SK-N-SH treated with all-trans-retinoic acid at 6 μM for 48 hours (cell line): ENCODE results near the gene TXN2.
"Not testable (repeated sequence)": the region's sequence is repeated elsewhere in the genome, so short reads cannot be mapped to it uniquely, and the experiment has no call there.

Source experiments
- ATAC-seq: fragments of 200-7000 bp; cut with Tn5 transposase; 3 replicates; pipeline ENCODE4 v1.9.1; 2020; ENCODE audit warnings: mild to moderate bottlenecking, moderate library complexity
- CREB5 ChIP-seq: fragments of 250-450 bp; sonication (Bioruptor Pico); IDR thresholded peaks from 2 replicates; pipeline ENCODE4 v1.5.1; 2020; ENCODE audit warnings: low read depth, mild to moderate bottlenecking, moderate library complexity
- CSDC2 ChIP-seq: fragments of 250-450 bp; sonication (Bioruptor Pico); IDR thresholded peaks from 2 replicates; pipeline ENCODE4 v1.5.0; 2020; ENCODE audit warnings: mild to moderate bottlenecking, moderate library complexity
- GLIS3 ChIP-seq: fragments of 250-450 bp; sonication (Bioruptor Pico); IDR thresholded peaks from 2 replicates; pipeline ENCODE4 v1.5.0; 2020; ENCODE audit warnings: mild to moderate bottlenecking, moderate library complexity
- OSR1 ChIP-seq: fragments of 250-450 bp; sonication (Bioruptor Pico); IDR thresholded peaks from 2 replicates; pipeline ENCODE4 v1.8.0; 2022; ENCODE audit warnings: moderate library complexity, mild to moderate bottlenecking, inconsistent platforms
- POU6F1 ChIP-seq: fragments of 250-450 bp; sonication (Bioruptor Pico); IDR thresholded peaks from 2 replicates; pipeline ENCODE4 v1.8.0; 2021; ENCODE audit warnings: low read depth, mild to moderate bottlenecking, moderate library complexity, borderline replicate concordance
- PPARA ChIP-seq: fragments of 250-450 bp; sonication (Bioruptor Pico); IDR thresholded peaks from 2 replicates; pipeline ENCODE4 v1.5.0; 2020; ENCODE audit warnings: mild to moderate bottlenecking, borderline replicate concordance
- RARB ChIP-seq: fragments of 250-450 bp; sonication (Bioruptor Pico); IDR thresholded peaks from 2 replicates; pipeline ENCODE4 v1.8.0; 2021; ENCODE audit warnings: mild to moderate bottlenecking, moderate library complexity
- TOX ChIP-seq: fragments of 250-450 bp; sonication (Bioruptor Pico); IDR thresholded peaks from 2 replicates; pipeline ENCODE4 v1.8.0; 2021; ENCODE audit warnings: mild to moderate bottlenecking, moderate library complexity, borderline replicate concordance
- ZC3H10 ChIP-seq: fragments of 250-450 bp; sonication (Bioruptor Pico); IDR thresholded peaks from 2 replicates; pipeline ENCODE4 v1.5.1; 2021; ENCODE audit warnings: mild to moderate bottlenecking, moderate library complexity
- ZFP30 ChIP-seq: fragments of 450-650 bp; formaldehyde crosslinking; IDR thresholded peaks from 2 replicates; pipeline ENCODE4 v1.5.0; 2022; ENCODE audit warnings: mild to moderate bottlenecking, moderate library complexity
- ZNF565 ChIP-seq: fragments of 450-650 bp; formaldehyde crosslinking; conservative IDR thresholded peaks from 2 replicates; pipeline ENCODE4 v1.5.0; 2020; ENCODE audit warnings: low read depth, mild to moderate bottlenecking, moderate library complexity
- ZNF8 ChIP-seq: fragments of 450-650 bp; formaldehyde crosslinking; IDR thresholded peaks from 2 replicates; pipeline ENCODE4 v1.5.0; 2020; ENCODE audit warnings: mild to moderate bottlenecking, moderate library complexity
- TF ChIP-seq, protein P1 (sequence below): fragments of 250-450 bp; sonication (Bioruptor Pico); IDR thresholded peaks from 2 replicates; pipeline ENCODE4 v1.5.1; 2021; ENCODE audit warnings: mild to moderate bottlenecking, moderate library complexity
- TF ChIP-seq, protein P2 (sequence below): fragments of 250-450 bp; sonication (Bioruptor Pico); IDR thresholded peaks from 2 replicates; pipeline ENCODE4 v1.5.0; 2020; ENCODE audit warnings: mild to moderate bottlenecking, moderate library complexity

TXN2 gene

DNA sequence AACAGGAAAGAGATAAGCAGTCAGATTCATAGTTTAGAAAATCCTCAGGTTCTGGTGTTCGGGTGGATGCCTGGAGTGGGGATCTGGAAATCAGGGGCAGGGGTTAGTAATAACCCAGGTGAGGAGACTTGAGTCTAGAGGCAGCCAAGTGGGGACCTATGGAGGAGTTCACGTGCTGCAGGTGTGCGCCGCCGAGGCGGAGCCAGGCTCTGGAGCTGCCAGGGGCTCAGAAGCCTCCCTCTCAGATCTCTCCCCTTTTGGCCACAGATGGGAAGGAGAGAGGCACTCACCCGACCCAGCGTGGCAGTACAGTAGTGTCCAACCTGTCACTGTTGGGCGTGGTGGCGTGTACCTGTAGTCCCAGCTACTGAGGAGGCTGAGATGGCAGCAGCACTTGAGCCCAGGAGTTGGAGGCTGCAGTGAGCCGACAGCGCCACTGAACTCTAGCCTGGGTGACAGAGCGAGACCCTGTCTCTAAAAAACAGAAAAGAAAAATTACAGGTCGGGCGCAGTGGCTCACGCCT is 27.5 kb downstream of the TXN2 start:
- ATAC-seq: no peak

GRCh38 chr22:36452978-36453607 is 28.3 kb downstream of the TXN2 start:
- ATAC-seq: not testable (repeated sequence)

More for the DNA sequence above, 27.5 kb downstream of the TXN2 start:
- TF ChIP-seq ZFP30 (CRISPR knock-in tag): no peak

DNA sequence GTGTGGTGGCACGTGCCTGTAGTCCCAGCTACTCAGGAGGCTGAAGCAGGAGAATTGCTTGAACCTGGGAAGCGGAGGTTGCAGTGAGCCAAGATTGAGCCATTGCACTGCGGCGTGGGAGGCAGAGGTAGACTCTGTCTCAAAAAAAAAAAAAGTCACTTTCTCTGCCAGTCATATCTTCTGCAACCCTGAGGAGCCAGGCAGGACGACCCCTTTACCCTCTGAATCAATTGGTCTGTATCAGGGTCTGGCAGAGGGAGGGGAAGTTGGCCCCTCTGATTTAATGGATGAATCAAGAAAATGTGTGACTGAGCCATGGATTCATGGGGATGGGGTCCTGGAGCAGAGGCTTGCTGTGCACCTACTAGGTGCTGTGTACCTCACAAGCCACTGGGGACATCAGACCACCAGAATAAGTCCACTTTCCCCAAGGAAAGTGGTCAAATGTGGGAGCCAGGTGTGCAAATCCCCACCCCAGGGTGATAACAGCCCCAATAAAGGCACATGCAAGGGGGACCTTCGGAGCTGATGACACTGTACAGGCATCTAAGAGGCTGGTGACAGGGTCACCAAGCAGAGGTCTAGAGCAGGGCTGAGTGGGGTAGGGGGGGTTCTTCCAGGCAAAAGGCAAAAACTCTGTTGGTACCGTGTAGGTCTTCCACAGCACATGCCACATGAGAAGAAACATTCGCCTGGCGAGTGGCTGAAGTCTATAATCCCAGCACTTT is 29.0 kb downstream of the TXN2 start:
- TF ChIP-seq ZNF8 (CRISPR knock-in tag) (no peak), TOX (CRISPR knock-in tag) (no peak), CSDC2 (CRISPR knock-in tag) (no peak), POU6F1 (no peak), ZFP30 (CRISPR knock-in tag) (no peak), OSR1 (CRISPR knock-in tag) (no peak), GLIS3 (no peak), ZNF565 (CRISPR knock-in tag) (no peak)
- ATAC-seq: no peak

- not testable (repeated sequence) for ATAC-seq
Observed at GRCh38 chr22:36450923-36451322, 30.5 kb downstream of the TXN2 start.

GRCh38 chr22:36449596-36450175 is 31.8 kb downstream of the TXN2 start:
- TF ChIP-seq RARB (CRISPR knock-in tag) (no peak), PPARA (CRISPR knock-in tag) (no peak), CREB5 (no peak), OSR1 (CRISPR knock-in tag) (no peak), POU6F1 (no peak), ZFP30 (CRISPR knock-in tag) (no peak), ZNF565 (CRISPR knock-in tag) (no peak), ZC3H10 (CRISPR knock-in tag) (no peak), GLIS3 (no peak)
- TF ChIP-seq, protein P1, sequence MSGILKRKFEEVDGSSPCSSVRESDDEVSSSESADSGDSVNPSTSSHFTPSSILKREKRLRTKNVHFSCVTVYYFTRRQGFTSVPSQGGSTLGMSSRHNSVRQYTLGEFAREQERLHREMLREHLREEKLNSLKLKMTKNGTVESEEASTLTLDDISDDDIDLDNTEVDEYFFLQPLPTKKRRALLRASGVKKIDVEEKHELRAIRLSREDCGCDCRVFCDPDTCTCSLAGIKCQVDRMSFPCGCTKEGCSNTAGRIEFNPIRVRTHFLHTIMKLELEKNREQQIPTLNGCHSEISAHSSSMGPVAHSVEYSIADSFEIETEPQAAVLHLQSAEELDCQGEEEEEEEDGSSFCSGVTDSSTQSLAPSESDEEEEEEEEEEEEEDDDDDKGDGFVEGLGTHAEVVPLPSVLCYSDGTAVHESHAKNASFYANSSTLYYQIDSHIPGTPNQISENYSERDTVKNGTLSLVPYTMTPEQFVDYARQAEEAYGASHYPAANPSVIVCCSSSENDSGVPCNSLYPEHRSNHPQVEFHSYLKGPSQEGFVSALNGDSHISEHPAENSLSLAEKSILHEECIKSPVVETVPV: no peak
- TF ChIP-seq, protein P2, sequence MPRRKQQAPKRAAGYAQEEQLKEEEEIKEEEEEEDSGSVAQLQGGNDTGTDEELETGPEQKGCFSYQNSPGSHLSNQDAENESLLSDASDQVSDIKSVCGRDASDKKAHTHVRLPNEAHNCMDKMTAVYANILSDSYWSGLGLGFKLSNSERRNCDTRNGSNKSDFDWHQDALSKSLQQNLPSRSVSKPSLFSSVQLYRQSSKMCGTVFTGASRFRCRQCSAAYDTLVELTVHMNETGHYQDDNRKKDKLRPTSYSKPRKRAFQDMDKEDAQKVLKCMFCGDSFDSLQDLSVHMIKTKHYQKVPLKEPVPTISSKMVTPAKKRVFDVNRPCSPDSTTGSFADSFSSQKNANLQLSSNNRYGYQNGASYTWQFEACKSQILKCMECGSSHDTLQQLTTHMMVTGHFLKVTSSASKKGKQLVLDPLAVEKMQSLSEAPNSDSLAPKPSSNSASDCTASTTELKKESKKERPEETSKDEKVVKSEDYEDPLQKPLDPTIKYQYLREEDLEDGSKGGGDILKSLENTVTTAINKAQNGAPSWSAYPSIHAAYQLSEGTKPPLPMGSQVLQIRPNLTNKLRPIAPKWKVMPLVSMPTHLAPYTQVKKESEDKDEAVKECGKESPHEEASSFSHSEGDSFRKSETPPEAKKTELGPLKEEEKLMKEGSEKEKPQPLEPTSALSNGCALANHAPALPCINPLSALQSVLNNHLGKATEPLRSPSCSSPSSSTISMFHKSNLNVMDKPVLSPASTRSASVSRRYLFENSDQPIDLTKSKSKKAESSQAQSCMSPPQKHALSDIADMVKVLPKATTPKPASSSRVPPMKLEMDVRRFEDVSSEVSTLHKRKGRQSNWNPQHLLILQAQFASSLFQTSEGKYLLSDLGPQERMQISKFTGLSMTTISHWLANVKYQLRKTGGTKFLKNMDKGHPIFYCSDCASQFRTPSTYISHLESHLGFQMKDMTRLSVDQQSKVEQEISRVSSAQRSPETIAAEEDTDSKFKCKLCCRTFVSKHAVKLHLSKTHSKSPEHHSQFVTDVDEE: no peak
- ATAC-seq: no peak
